ENCODE results near the gene EDN2.
A peak's percentile ranks its signal among the peaks of the same experiment; 100 is the strongest.

The EDN2 gene

DNA sequence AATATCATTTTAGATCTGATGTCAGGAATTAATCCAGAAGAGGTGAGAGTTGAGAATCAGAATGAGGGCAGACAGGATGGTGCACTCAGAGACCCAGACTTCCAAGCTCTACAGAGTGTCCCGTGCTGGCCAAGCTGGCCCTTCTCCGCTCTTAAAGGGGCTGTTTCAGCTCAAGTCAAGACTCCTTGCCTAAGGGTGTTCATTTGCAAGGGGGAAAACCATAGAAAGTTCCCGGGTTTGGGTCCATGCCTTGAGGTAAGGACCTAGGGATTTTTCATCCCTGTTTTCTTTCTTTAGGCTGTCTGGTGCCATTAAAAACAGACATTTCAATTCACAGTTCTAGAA, 47.5 kb downstream of the EDN2 start:
- no peak for DNase-seq (ENCODE audit: low read depth)

- no peak for DNase-seq (ENCODE audit: low read depth)
Observed at GRCh38 chr1:41436281-41437010, 48.0 kb downstream of the EDN2 start.

GRCh38 chr1:41435570-41436178, 48.8 kb downstream of the EDN2 start:
- DNase-seq (ENCODE audit: low read depth): no peak

- no peak for DNase-seq (ENCODE audit: low read depth)
Observed at GRCh38 chr1:41434748-41435449, 49.6 kb downstream of the EDN2 start.

GRCh38 chr1:41434306-41434705, 50.2 kb downstream of the EDN2 start:
- no peak for DNase-seq (ENCODE audit: low read depth)

DNA sequence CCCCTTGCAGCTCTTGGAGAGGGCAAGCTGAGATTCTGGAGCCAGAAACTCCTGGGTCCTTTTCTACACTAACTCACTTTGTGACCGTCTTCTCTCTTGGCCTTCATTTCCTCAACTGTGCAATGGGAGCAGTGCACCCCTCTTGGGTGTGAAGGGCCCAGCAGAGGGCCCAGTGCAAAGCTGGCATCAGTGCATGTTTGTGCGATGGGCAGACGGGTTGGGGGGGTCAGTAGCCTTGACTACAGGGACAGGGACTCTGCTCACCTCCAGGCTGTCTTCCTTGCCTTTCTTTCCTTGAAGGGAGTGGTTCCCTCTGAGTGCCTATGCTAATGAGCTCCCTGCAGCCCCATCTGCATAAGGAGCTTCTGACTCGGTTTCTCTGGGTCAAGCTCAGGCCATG, 51.0 kb downstream of the EDN2 start:
- no peak for DNase-seq (ENCODE audit: low read depth)

- peak; percentile 80 for DNase-seq (ENCODE audit: low read depth)
Observed at GRCh38 chr1:41432481-41433280, 51.8 kb downstream of the EDN2 start.

- DNase-seq (ENCODE audit: low read depth): no peak
Observed at GRCh38 chr1:41431490-41432350, 52.8 kb downstream of the EDN2 start.

GRCh38 chr1:41430582-41430981, 53.9 kb downstream of the EDN2 start:
- DNase-seq (ENCODE audit: low read depth): no peak

- no peak for DNase-seq (ENCODE audit: low read depth)
Observed at GRCh38 chr1:41430069-41430468, 54.4 kb downstream of the EDN2 start.

DNA sequence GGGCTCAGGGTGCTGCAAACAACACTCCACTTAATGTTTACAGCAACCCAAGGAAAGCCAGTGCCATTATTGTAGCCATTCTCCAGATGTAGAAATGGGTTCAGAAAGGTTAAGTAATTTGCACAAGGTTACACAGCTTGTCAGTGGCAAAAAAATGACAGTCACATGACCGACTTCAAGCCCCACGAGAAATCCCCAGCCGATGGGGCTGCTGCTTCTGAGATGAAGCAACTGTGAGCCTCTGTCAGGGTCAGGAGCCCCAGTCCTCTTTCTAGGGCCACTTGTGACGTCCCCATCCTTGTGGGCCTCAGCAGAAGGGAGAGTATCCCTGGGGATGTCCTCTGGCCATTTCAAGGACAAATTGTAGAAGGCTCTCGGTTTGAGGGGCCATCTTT, 54.8 kb downstream of the EDN2 start:
- DNase-seq (ENCODE audit: low read depth): no peak

Data from activated T-cell treated with anti-CD3 and anti-CD28 coated beads for 48 hours (primary cell).